Neural cell (in vitro differentiated cells): ENCODE results near the gene SLC7A14. TPM values are rescaled to one million over a fixed set of nuclear protein-coding genes. Genes with fewer than 3 reads are reported as not detected.

Experiments
- H2AFZ ChIP-seq: fragments of 200-600, 300-800 bp; sonication (generic), shearing (Covaris generic); 2 replicates; pipeline ENCODE4 v1.6.0; 2014; ENCODE audit warnings: low read depth, mild to moderate bottlenecking, antibody characterized with exemption, low read length, moderate library complexity
- H3F3A ChIP-seq: fragments of 200-600 bp; shearing (Covaris generic); 2 replicates; pipeline ENCODE4 v1.6.1; 2016; ENCODE audit warnings: mild to moderate bottlenecking, moderate library complexity, mixed read lengths, antibody characterized with exemption, low read length; ENCODE audit not compliant: insufficient read depth, poor library complexity, severe bottlenecking
- H3K27ac ChIP-seq: fragments of 200-600, 300-800 bp; sonication (generic), shearing (Covaris generic); 2 replicates; pipeline ENCODE4 v1.5.1; 2014; ENCODE audit warnings: mild to moderate bottlenecking, low read length, moderate library complexity
- H3K27me3 ChIP-seq: fragments of 300-800, 200-600 bp; sonication (generic), shearing (Covaris generic); 2 replicates; pipeline ENCODE4 v1.6.0; 2014; ENCODE audit warnings: mild to moderate bottlenecking, low read depth, low read length, moderate library complexity; ENCODE audit not compliant: insufficient read depth
- H3K36me3 ChIP-seq: fragments of 300-800, 200-600 bp; sonication (generic), shearing (Covaris generic); 2 replicates; pipeline ENCODE4 v1.5.1; 2014; ENCODE audit warnings: mild to moderate bottlenecking, antibody characterized with exemption, low read length, moderate library complexity; ENCODE audit not compliant: insufficient read depth
- H3K4me2 ChIP-seq: fragments of 300-800, 200-600 bp; sonication (generic), shearing (Covaris generic); 2 replicates; pipeline ENCODE4 v1.6.0; 2014; ENCODE audit warnings: mild to moderate bottlenecking, low read length
- H3K4me3 ChIP-seq: fragments of 300-800, 200-600 bp; sonication (generic), shearing (Covaris generic); 2 replicates; pipeline ENCODE4 v1.5.1; 2014; ENCODE audit warnings: mild to moderate bottlenecking, low read length, moderate library complexity
- H3K79me2 ChIP-seq: fragments of 200-600 bp; shearing (Covaris generic); replicated peaks from 2 replicates; pipeline ENCODE4 v1.6.0; 2014; ENCODE audit warnings: mild to moderate bottlenecking, low read length, moderate library complexity; ENCODE audit not compliant: insufficient read depth
- H3K9ac ChIP-seq: fragments of 300-800, 200-600 bp; sonication (generic), shearing (Covaris generic); 2 replicates; pipeline ENCODE4 v1.6.1; 2016; ENCODE audit warnings: mild to moderate bottlenecking, low read length, mixed read lengths
- H3K9me2 ChIP-seq: fragments of 200-600 bp; shearing (Covaris generic); 2 replicates; pipeline ENCODE4 v1.6.1; 2016; ENCODE audit warnings: mild to moderate bottlenecking, low read length, mixed read lengths; ENCODE audit not compliant: insufficient read depth
- H3K9me3 ChIP-seq: fragments of 200-600, 300-800 bp; sonication (generic), shearing (Covaris generic); 2 replicates; pipeline ENCODE4 v1.6.1; 2016; ENCODE audit warnings: mild to moderate bottlenecking, mixed run types, low read length, moderate library complexity, mixed read lengths
- H4K20me1 ChIP-seq: fragments of 200-600 bp; shearing (Covaris generic); 2 replicates; pipeline ENCODE4 v1.6.1; 2016; ENCODE audit warnings: mild to moderate bottlenecking, mixed run types; ENCODE audit not compliant: insufficient read depth
- EP300 ChIP-seq: fragments of 450-650 bp; conservative IDR thresholded peaks from 2 replicates; pipeline ENCODE4 v1.6.1; 2014; ENCODE audit warnings: antibody characterized with exemption, mild to moderate bottlenecking, moderate library complexity; ENCODE audit not compliant: poor library complexity, severe bottlenecking
- EZH2 ChIP-seq: fragments of 200-600, 300-800 bp; shearing (Covaris generic), sonication (generic); IDR thresholded peaks from 2 replicates; pipeline ENCODE4 v1.6.1; 2014; ENCODE audit warnings: antibody characterized with exemption, low read length, borderline replicate concordance, mild to moderate bottlenecking; ENCODE audit not compliant: insufficient read depth, poor library complexity, severe bottlenecking
- MXI1 ChIP-seq: fragments of 450-650 bp; conservative IDR thresholded peaks from 2 replicates; pipeline ENCODE4 v1.6.1; 2014; ENCODE audit warnings: antibody characterized with exemption, mild to moderate bottlenecking; ENCODE audit not compliant: poor library complexity, severe bottlenecking
- POLR2AphosphoS5 ChIP-seq: IDR thresholded peaks from 2 replicates; pipeline ENCODE4 v1.6.1; 2012
- RAD21 ChIP-seq: fragments of 450-650 bp; conservative IDR thresholded peaks from 2 replicates; pipeline ENCODE4 v1.6.1; 2014; ENCODE audit warnings: antibody characterized with exemption, mild to moderate bottlenecking, moderate library complexity
- REST ChIP-seq: IDR thresholded peaks from 2 replicates; pipeline ENCODE4 v1.6.1; 2012; ENCODE audit warnings: borderline replicate concordance
- SMC3 ChIP-seq: fragments of 450-650 bp; conservative IDR thresholded peaks from 2 replicates; pipeline ENCODE4 v1.6.1; 2014; ENCODE audit warnings: antibody characterized with exemption, mild to moderate bottlenecking, moderate library complexity; ENCODE audit not compliant: poor library complexity
- TAF1 ChIP-seq: IDR thresholded peaks from 2 replicates; pipeline ENCODE4 v1.6.1; 2012; ENCODE audit warnings: low read depth
- polyA plus RNA-seq: library from polyadenylated mRNA; depleted of rRNA; stranded (reverse); fragments of >200 nt; gene quantifications from 2 replicates; pipeline ENCODE4 v1.2.3, GENCODE V29; 2014
- TF ChIP-seq, protein P1 (sequence below): fragments of 450-650 bp; IDR thresholded peaks from 2 replicates; pipeline ENCODE4 v1.5.1; 2014; ENCODE audit warnings: antibody characterized with exemption, mild to moderate bottlenecking, moderate library complexity; ENCODE audit not compliant: poor library complexity, severe bottlenecking

Gene SLC7A14
- polyA plus RNA-seq, 1 donor from 2014 or later = 5.1 TPM

- no peak overlapping the region for H3K9ac ChIP-seq
- no peaks in the 10 kb centered on the region for H3K9me2 ChIP-seq
- no peaks in the 10 kb centered on the region for H4K20me1 ChIP-seq
- no peaks in the 10 kb centered on the region for H3K9me3 ChIP-seq
- no peak overlapping the region for H3K27ac ChIP-seq
- H3K79me2 ChIP-seq = no peaks in the 10 kb centered on the region
- no peak overlapping the region for H3K4me2 ChIP-seq
- H2AFZ ChIP-seq = no peak overlapping the region
- H3K27me3 ChIP-seq = no peaks in the 10 kb centered on the region
- no peaks in the 10 kb centered on the region for H3F3A ChIP-seq
- H3K36me3 ChIP-seq = no peaks in the 10 kb centered on the region
- TF ChIP-seq EZH2 (no peak), MXI1 (no peak), POLR2AphosphoS5 (no peak), REST (no peak), TAF1 (no peak), RAD21 (no peak)
- no peak overlapping the region for H3K4me3 ChIP-seq
Observed at GRCh38 chr3:170622369-170623159, 36.7 kb upstream of the SLC7A14 start.

- Histone ChIP-seq H2AFZ (no peak overlapping the region), H3K9me3 (no peaks in the 10 kb centered on the region), H3K27me3 (no peaks in the 10 kb centered on the region), H3K79me2 (no peaks in the 10 kb centered on the region), H3F3A (no peaks in the 10 kb centered on the region), H3K9ac (no peak overlapping the region), H3K9me2 (no peaks in the 10 kb centered on the region), H3K4me3 (no peak overlapping the region), H3K36me3 (no peaks in the 10 kb centered on the region), H4K20me1 (no peaks in the 10 kb centered on the region), H3K27ac (no peak overlapping the region), H3K4me2 (no peak overlapping the region)
- TF ChIP-seq REST = no peak
- TF ChIP-seq TAF1 = no peak
- TF ChIP-seq SMC3 = no peak
- TF ChIP-seq, protein P1, sequence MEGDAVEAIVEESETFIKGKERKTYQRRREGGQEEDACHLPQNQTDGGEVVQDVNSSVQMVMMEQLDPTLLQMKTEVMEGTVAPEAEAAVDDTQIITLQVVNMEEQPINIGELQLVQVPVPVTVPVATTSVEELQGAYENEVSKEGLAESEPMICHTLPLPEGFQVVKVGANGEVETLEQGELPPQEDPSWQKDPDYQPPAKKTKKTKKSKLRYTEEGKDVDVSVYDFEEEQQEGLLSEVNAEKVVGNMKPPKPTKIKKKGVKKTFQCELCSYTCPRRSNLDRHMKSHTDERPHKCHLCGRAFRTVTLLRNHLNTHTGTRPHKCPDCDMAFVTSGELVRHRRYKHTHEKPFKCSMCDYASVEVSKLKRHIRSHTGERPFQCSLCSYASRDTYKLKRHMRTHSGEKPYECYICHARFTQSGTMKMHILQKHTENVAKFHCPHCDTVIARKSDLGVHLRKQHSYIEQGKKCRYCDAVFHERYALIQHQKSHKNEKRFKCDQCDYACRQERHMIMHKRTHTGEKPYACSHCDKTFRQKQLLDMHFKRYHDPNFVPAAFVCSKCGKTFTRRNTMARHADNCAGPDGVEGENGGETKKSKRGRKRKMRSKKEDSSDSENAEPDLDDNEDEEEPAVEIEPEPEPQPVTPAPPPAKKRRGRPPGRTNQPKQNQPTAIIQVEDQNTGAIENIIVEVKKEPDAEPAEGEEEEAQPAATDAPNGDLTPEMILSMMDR = no peak
- no peak for TF ChIP-seq RAD21
- TF ChIP-seq MXI1 = no peak
- no peak for TF ChIP-seq EZH2
- no peak for TF ChIP-seq POLR2AphosphoS5
- TF ChIP-seq EP300 = no peak
Observed at GRCh38 chr3:170621256-170621655, 35.4 kb upstream of the SLC7A14 start.
